Measurements from ENCODE around the gene NEFH.
"Not testable (repeated sequence)": the region's sequence is repeated elsewhere in the genome, so short reads cannot be mapped to it uniquely, and the experiment has no call there.

Gene NEFH

GRCh38 chr22:29479417-29480261 lies at the start of gene NEFH:
Gene NEFH (plus strand): TSS chr22:29480218. CDS start chr22:29480263, 45 bp downstream.
- no peak for DNase-seq

- no peak for DNase-seq
Measured at GRCh38 chr22:29431986-29432385, 48.0 kb upstream of the NEFH start.

GRCh38 chr22:29433856-29434255 lies 46.2 kb upstream of the NEFH start:
- no peak for DNase-seq

- no peak for DNase-seq
Measured at GRCh38 chr22:29434288-29434687, 45.7 kb upstream of the NEFH start.

GRCh38 chr22:29435236-29436136 lies 44.5 kb upstream of the NEFH start:
- no peak for DNase-seq

GRCh38 chr22:29438283-29438682 lies 41.7 kb upstream of the NEFH start, which contains the start of gene RFPL1:
Gene RFPL1 (plus strand): TSS chr22:29438583.
- DNase-seq = not testable (repeated sequence)

GRCh38 chr22:29442976-29443375 lies 37.0 kb upstream of the NEFH start:
- DNase-seq = no peak

- DNase-seq = no peak
Measured at GRCh38 chr22:29443452-29443851, 36.6 kb upstream of the NEFH start.

GRCh38 chr22:29443861-29444792 lies 35.9 kb upstream of the NEFH start:
- no peak for DNase-seq

- DNase-seq = no peak
Measured at GRCh38 chr22:29445508-29445907, 34.5 kb upstream of the NEFH start.

GRCh38 chr22:29447906-29448305 lies 32.1 kb upstream of the NEFH start:
- no peak for DNase-seq

- no peak for DNase-seq
Measured at GRCh38 chr22:29449296-29449875, 30.6 kb upstream of the NEFH start.

GRCh38 chr22:29450222-29450621 lies 29.8 kb upstream of the NEFH start:
- DNase-seq = no peak

GRCh38 chr22:29451863-29452262 lies 28.2 kb upstream of the NEFH start:
- DNase-seq = no peak

- peak in 1 of 2 experiments; percentile 54 for DNase-seq
Measured at GRCh38 chr22:29454276-29454675, 25.7 kb upstream of the NEFH start.

GRCh38 chr22:29456211-29456671 lies 23.8 kb upstream of the NEFH start:
- no peak for DNase-seq

GRCh38 chr22:29457730-29458129 lies 22.3 kb upstream of the NEFH start:
- DNase-seq = peak; percentile 17 to 51

GRCh38 chr22:29458551-29458950 lies 21.5 kb upstream of the NEFH start:
- DNase-seq = no peak

- DNase-seq = no peak
Measured at GRCh38 chr22:29459773-29460172, 20.2 kb upstream of the NEFH start.

GRCh38 chr22:29461263-29461662 lies 18.8 kb upstream of the NEFH start:
- DNase-seq = no peak

- DNase-seq = no peak
Measured at GRCh38 chr22:29463629-29464028, 16.4 kb upstream of the NEFH start.

- no peak for DNase-seq
Measured at GRCh38 chr22:29464581-29464980, 15.4 kb upstream of the NEFH start.
